Measurements from ENCODE around the gene GALNTL6. TPM values are rescaled to one million over a fixed set of nuclear protein-coding genes. Genes with fewer than 3 reads are reported as not detected.

Gene GALNTL6
- total and polyA plus RNA-seq, 2 donors (not counting 3 experiments of a cell fraction or from before 2014, with no cell fraction given): not detected

DNA sequence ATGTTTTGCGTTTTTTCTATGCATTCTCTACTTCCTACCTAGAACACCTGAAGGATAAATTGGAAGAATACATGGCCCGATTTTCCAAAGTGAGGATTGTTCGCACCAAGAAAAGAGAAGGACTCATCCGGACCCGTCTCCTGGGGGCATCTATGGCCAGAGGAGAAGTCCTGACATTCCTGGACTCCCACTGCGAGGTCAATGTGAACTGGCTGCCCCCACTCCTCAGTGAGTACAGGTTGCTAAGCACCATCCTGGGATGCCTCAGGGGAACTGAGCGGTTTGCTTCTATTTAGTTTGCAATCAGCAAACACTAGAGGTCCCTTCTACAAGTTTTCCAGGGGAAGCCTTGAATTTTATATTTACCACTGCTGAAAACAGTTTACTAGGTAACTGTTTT lies 996.1 kb downstream of the GALNTL6 start:
- TF ChIP-seq, protein P1, sequence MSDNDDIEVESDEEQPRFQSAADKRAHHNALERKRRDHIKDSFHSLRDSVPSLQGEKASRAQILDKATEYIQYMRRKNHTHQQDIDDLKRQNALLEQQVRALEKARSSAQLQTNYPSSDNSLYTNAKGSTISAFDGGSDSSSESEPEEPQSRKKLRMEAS (IDR thresholded peaks at IDR 0.05; ENCODE audit: insufficient read depth, insufficient read length): no peak
- TF ChIP-seq FOS (IDR thresholded peaks at IDR 0.05; ENCODE audit: borderline replicate concordance, insufficient read depth, low read length) (no peak), POLR2A (IDR thresholded peaks at IDR 0.05; ENCODE audit: low read depth, low read length) (no peak), MYC (IDR thresholded peaks at IDR 0.05; ENCODE audit: low read depth, low read length) (no peak), POLR2AphosphoS5 (IDR thresholded peaks at IDR 0.05; ENCODE audit: insufficient read depth, low read depth, low read length) (no peak), JUN (IDR thresholded peaks at IDR 0.05; ENCODE audit: borderline replicate concordance, insufficient read depth, insufficient read length, low read depth) (no peak), GATA2 (IDR thresholded peaks at IDR 0.05; ENCODE audit: insufficient read depth, insufficient read length, low read depth, low read length) (no peak), EZH2 (IDR thresholded peaks at IDR 0.05; ENCODE audit: borderline replicate concordance, low read depth, low read length, severe bottlenecking) (no peak)
- TF ChIP-seq, protein P2, sequence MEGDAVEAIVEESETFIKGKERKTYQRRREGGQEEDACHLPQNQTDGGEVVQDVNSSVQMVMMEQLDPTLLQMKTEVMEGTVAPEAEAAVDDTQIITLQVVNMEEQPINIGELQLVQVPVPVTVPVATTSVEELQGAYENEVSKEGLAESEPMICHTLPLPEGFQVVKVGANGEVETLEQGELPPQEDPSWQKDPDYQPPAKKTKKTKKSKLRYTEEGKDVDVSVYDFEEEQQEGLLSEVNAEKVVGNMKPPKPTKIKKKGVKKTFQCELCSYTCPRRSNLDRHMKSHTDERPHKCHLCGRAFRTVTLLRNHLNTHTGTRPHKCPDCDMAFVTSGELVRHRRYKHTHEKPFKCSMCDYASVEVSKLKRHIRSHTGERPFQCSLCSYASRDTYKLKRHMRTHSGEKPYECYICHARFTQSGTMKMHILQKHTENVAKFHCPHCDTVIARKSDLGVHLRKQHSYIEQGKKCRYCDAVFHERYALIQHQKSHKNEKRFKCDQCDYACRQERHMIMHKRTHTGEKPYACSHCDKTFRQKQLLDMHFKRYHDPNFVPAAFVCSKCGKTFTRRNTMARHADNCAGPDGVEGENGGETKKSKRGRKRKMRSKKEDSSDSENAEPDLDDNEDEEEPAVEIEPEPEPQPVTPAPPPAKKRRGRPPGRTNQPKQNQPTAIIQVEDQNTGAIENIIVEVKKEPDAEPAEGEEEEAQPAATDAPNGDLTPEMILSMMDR (IDR thresholded peaks at IDR 0.05; ENCODE audit: extremely low read depth in 1 of 2, insufficient read depth in 1 of 2, low read depth in 1 of 2, low read length in 2 of 2): no peak
- Histone ChIP-seq H3K27ac (ENCODE audit: insufficient read depth, low read depth, low read length) (no peak overlapping the region), H3K9me1 (replicated peaks; ENCODE audit: control insufficient read depth, extremely low read depth, insufficient read depth, low read length) (no peaks in the 10 kb centered on the region), H3K4me1 (ENCODE audit: control insufficient read depth, extremely low read depth, insufficient read depth, low read length) (no peaks in the 10 kb centered on the region), H3K4me2 (ENCODE audit: insufficient read depth, low read length) (no peak overlapping the region), H3K27me3 (ENCODE audit: control insufficient read depth in 2 of 2, insufficient read depth in 2 of 2, low read length in 2 of 2) (no peaks in the 10 kb centered on the region), H3K9me3 (replicated peaks; ENCODE audit: control insufficient read depth, insufficient read depth, low read length) (no peaks in the 10 kb centered on the region), H3K79me2 (ENCODE audit: control insufficient read depth, insufficient read depth, low read length) (no peaks in the 10 kb centered on the region), H3K36me3 (ENCODE audit: control insufficient read depth in 2 of 2, extremely low read depth in 1 of 2, insufficient read depth in 2 of 2, low read length in 2 of 2) (no peaks in the 10 kb centered on the region), H3K4me3 (replicated peaks in 1 of 3; ENCODE audit: insufficient read depth in 1 of 3, low read depth in 1 of 3, low read length in 3 of 3) (no peak overlapping the region), H3K9ac (replicated peaks; ENCODE audit: extremely low read depth, insufficient read depth, low read length) (no peak overlapping the region), H4K20me1 (replicated peaks; ENCODE audit: control insufficient read depth, extremely low read depth, insufficient read depth, low read length) (no peaks in the 10 kb centered on the region), H2AFZ (ENCODE audit: low read depth, low read length) (no peak overlapping the region)
- DNase-seq (ENCODE audit: low read depth, low spot score): no peak
- no peak for FAIRE-seq
- no TSS peak for BruUV-seq (replicated peaks)
- intact Hi-C loops (cut with micrococcal nuclease) (no loop called here), dilution Hi-C loops (cut with MboI; ENCODE audit: extremely low pct_ligation_motif_present, low sequenced_read_pairs) (no loop called here)
- CTCF ChIA-PET: no interaction called here
- POLR2A ChIA-PET: no interaction called here

Data from endothelial cell of umbilical vein (primary cell).